H9 (cell line): Measurements from ENCODE around the gene EBF4. TPM values are rescaled to one million over a fixed set of nuclear protein-coding genes. Genes with fewer than 3 reads are reported as not detected.

Experiments used
- DNase-seq: peaks from one replicate; pipeline ENCODE4 v3.0.0-alpha.2; 2017
- H2AFZ ChIP-seq: one replicate; pipeline ENCODE4 v1.6.1; 2013; ENCODE audit warnings: mild to moderate bottlenecking, low read length, control low read depth, moderate library complexity
- H2AK5ac ChIP-seq: 2 replicates; pipeline ENCODE4 v1.6.1; 2013; ENCODE audit warnings: low read length, control low read depth, mixed read lengths; ENCODE audit not compliant: insufficient read length
- H2BK120ac ChIP-seq: one replicate; pipeline ENCODE4 v1.6.1; 2013; ENCODE audit warnings: low read depth, mild to moderate bottlenecking, low read length, control low read depth, inconsistent platforms; ENCODE audit not compliant: poor library complexity, severe bottlenecking
- H2BK12ac ChIP-seq: 2 replicates; pipeline ENCODE4 v1.6.1; 2013; ENCODE audit warnings: low read length, control low read depth, mixed read lengths, low read depth; ENCODE audit not compliant: insufficient read length
- H2BK15ac ChIP-seq: 2 replicates; pipeline ENCODE4 v1.6.1; 2013; ENCODE audit warnings: low read depth, low read length, control low read depth
- H2BK20ac ChIP-seq: one replicate; pipeline ENCODE4 v1.6.1; 2013; ENCODE audit warnings: low read depth, mild to moderate bottlenecking, low read length, control low read depth, inconsistent platforms; ENCODE audit not compliant: poor library complexity, severe bottlenecking
- H2BK5ac ChIP-seq: 2 replicates; pipeline ENCODE4 v1.6.1; 2013; ENCODE audit warnings: low read length, control low read depth, mixed read lengths; ENCODE audit not compliant: insufficient read length
- H3K14ac ChIP-seq: 2 replicates; pipeline ENCODE4 v1.6.1; 2013; ENCODE audit warnings: low read length, control low read depth; ENCODE audit not compliant: insufficient read depth
- H3K18ac ChIP-seq: 2 replicates; pipeline ENCODE4 v1.6.1; 2013; ENCODE audit warnings: low read depth, mild to moderate bottlenecking, mixed read lengths, low read length, control low read depth; ENCODE audit not compliant: insufficient read length
- H3K23ac ChIP-seq: 2 replicates; pipeline ENCODE4 v1.6.1; 2013; ENCODE audit warnings: low read length, control low read depth, mixed read lengths, low read depth; ENCODE audit not compliant: insufficient read length
- H3K23me2 ChIP-seq: 2 replicates; pipeline ENCODE4 v1.6.1; 2013; ENCODE audit warnings: low read depth, mild to moderate bottlenecking, mixed read lengths, low read length, control low read depth; ENCODE audit not compliant: insufficient read length, poor library complexity, severe bottlenecking
- H3K27ac ChIP-seq: 2 replicates; pipeline ENCODE4 v1.5.1; 2013; ENCODE audit warnings: low read length, control low read depth, mixed read lengths, low read depth; ENCODE audit not compliant: insufficient read length
- H3K27me3 ChIP-seq: 2 replicates; pipeline ENCODE4 v1.6.1; 2013; ENCODE audit warnings: low read length, control low read depth, inconsistent platforms; ENCODE audit not compliant: insufficient read depth
- H3K4ac ChIP-seq: 2 replicates; pipeline ENCODE4 v1.6.1; 2013; ENCODE audit warnings: low read depth, mild to moderate bottlenecking, control low read depth, inconsistent platforms, low read length, moderate library complexity
- H3K4me1 ChIP-seq: 2 replicates; pipeline ENCODE4 v1.6.1; 2013; ENCODE audit warnings: low read length, control low read depth, inconsistent platforms; ENCODE audit not compliant: insufficient read depth
- H3K4me2 ChIP-seq: 2 replicates; pipeline ENCODE4 v1.6.1; 2013; ENCODE audit warnings: low read length, control low read depth, mixed read lengths; ENCODE audit not compliant: insufficient read length, insufficient read depth
- H3K56ac ChIP-seq: 2 replicates; pipeline ENCODE4 v1.6.1; 2013; ENCODE audit warnings: low read depth, mild to moderate bottlenecking, mixed read lengths, low read length, control low read depth; ENCODE audit not compliant: insufficient read length
- H3K79me1 ChIP-seq: 2 replicates; pipeline ENCODE4 v1.6.1; 2013; ENCODE audit warnings: low read depth, mild to moderate bottlenecking, moderate library complexity, low read length, control low read depth, inconsistent platforms; ENCODE audit not compliant: insufficient read depth, poor library complexity, severe bottlenecking
- H3K79me2 ChIP-seq: 2 replicates; pipeline ENCODE4 v1.6.1; 2013; ENCODE audit warnings: low read length, control low read depth, inconsistent platforms; ENCODE audit not compliant: insufficient read depth
- H3K9ac ChIP-seq: 2 replicates; pipeline ENCODE4 v1.6.1; 2013; ENCODE audit warnings: low read length, control low read depth, mixed read lengths; ENCODE audit not compliant: insufficient read length; ENCODE audit errors: extremely low read depth
- H3K9me3 ChIP-seq: one replicate; pipeline ENCODE4 v1.6.1; 2013; ENCODE audit warnings: low read depth, low read length, inconsistent platforms; ENCODE audit not compliant: control insufficient read depth
- H3T11ph ChIP-seq: one replicate; pipeline ENCODE4 v1.6.1; 2013; ENCODE audit warnings: mild to moderate bottlenecking, low read length, control low read depth, inconsistent platforms
- H4K20me1 ChIP-seq: one replicate; pipeline ENCODE4 v1.6.1; 2013; ENCODE audit not compliant: control insufficient read depth, insufficient read length, insufficient read depth
- H4K5ac ChIP-seq: 2 replicates; pipeline ENCODE4 v1.6.1; 2013; ENCODE audit warnings: low read depth, mild to moderate bottlenecking, mixed read lengths, low read length, control low read depth; ENCODE audit not compliant: insufficient read length
- H4K8ac ChIP-seq: replicated peaks from 2 replicates; pipeline ENCODE4 v1.6.1; 2013; ENCODE audit warnings: low read length, control low read depth, mixed read lengths, low read depth; ENCODE audit not compliant: insufficient read length
- H4K91ac ChIP-seq: 2 replicates; pipeline ENCODE4 v1.6.1; 2013; ENCODE audit warnings: low read depth, mild to moderate bottlenecking, moderate library complexity, mixed read lengths, low read length, control low read depth; ENCODE audit not compliant: insufficient read length
- H3K27ac Mint-ChIP-seq, 3 experiments: 2 replicates in 2 of 3; 3 replicates in 1 of 3; pipeline ENCODE4 v1.8.0; 2020 to 2021; ENCODE audit warnings: mixed read lengths in 3 of 3, mild to moderate bottlenecking in 1 of 3, moderate library complexity in 1 of 3
- H3K27me3 Mint-ChIP-seq: 2 replicates; pipeline ENCODE4 v1.8.0; 2021; ENCODE audit warnings: low read depth, mild to moderate bottlenecking, moderate library complexity, mixed read lengths
- H3K36me3 Mint-ChIP-seq, 3 experiments: 2 replicates in 2 of 3; 3 replicates in 1 of 3; pipeline ENCODE4 v1.8.0; 2020 to 2021; ENCODE audit warnings: low read depth in 3 of 3, mixed read lengths in 3 of 3; ENCODE audit not compliant: insufficient read depth in 1 of 3
- H3K4me1 Mint-ChIP-seq, 2 experiments: 2 replicates each; pipeline ENCODE4 v1.8.0; 2020; ENCODE audit warnings: mixed read lengths in 2 of 2
- H3K4me3 Mint-ChIP-seq, 2 experiments: 2 replicates in 1 of 2; 3 replicates in 1 of 2; pipeline ENCODE4 v1.8.0; 2020 to 2021; ENCODE audit warnings: mild to moderate bottlenecking in 2 of 2, mixed read lengths in 2 of 2, moderate library complexity in 1 of 2
- H3K9me3 Mint-ChIP-seq, 2 experiments: 2 replicates in 1 of 2; 3 replicates in 1 of 2; pipeline ENCODE4 v1.8.0; 2020; ENCODE audit warnings: mild to moderate bottlenecking in 2 of 2, mixed read lengths in 2 of 2, moderate library complexity in 1 of 2
- WGBS: extraction: QIAGEN DNeasy Blood & Tissue Kit; methylation state at CpG from one replicate; pipeline ENCODE4 v1.1.7; 2013; ENCODE audit warnings: missing lambda C conversion rate, low lambda C conversion rate, mixed read lengths; ENCODE audit not compliant: insufficient read length; ENCODE audit errors: extremely low coverage; 5-methylcytosine and 5-hydroxymethylcytosine counted together
- total RNA-seq: library from RNA; stranded (reverse); gene quantifications from 2 replicates; pipeline ENCODE4 v1.2.1, GENCODE V29; 2021
- TF ChIP-seq, protein P1 (sequence below): fragments of 200-600 bp; sonication (generic); conservative IDR thresholded peaks from 3 replicates; pipeline ENCODE4 v1.8.0; 2021; ENCODE audit warnings: antibody characterized with exemption, mild to moderate bottlenecking

EBF4 gene
- total RNA-seq, 1 experiment from 2014 or later: 3.9 TPM

DNA sequence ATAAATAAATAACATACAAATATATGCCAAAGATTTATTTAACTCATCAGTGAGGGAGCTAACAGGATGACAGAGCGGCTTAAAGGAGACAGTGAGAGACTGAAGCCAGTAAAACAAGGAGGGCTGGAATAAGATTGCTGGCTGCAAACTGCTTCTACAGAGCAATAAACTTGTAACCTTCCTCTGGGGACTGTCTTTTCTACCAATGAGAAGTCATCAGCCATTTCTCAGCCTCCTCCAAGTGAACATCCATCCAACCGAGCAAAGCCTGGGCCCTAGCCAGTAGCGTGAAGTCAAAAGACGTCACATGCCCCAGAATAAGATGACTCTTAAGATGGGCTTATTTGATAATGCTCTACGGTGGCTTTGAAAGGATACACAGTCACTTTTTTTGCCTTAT is 65.4 kb downstream of the EBF4 start:
- WGBS: no CpG with 5 or more reads among the region's 5 CpGs

More for the DNA sequence above, 65.4 kb downstream of the EBF4 start:
- Histone ChIP-seq H3K27me3 (peaks cover 9% of the 10 kb centered on the region; the same call in 1 of the 2 replicates), H4K5ac (no peak overlapping the region), H3K4ac (no peak overlapping the region), H3K4me2 (no peak overlapping the region), H2BK20ac (no peak overlapping the region), H2BK15ac (no peak overlapping the region), H3K9ac (no peak overlapping the region), H3K9me3 (no peaks in the 10 kb centered on the region), H2BK12ac (no peak overlapping the region), H4K91ac (no peak overlapping the region), H2AFZ (no peak overlapping the region), H4K8ac (no peak overlapping the region), H3K27ac (no peak overlapping the region), H3K56ac (no peak overlapping the region), H3K4me1 (no peaks in the 10 kb centered on the region), H2BK120ac (no peak overlapping the region), H3K23ac (no peak overlapping the region), H2BK5ac (no peak overlapping the region), H2AK5ac (no peak overlapping the region), H3K23me2 (peaks cover 3% of the 10 kb centered on the region), H3K79me1 (no peaks in the 10 kb centered on the region), H3K18ac (no peak overlapping the region), H4K20me1 (no peaks in the 10 kb centered on the region), H3K79me2 (no peaks in the 10 kb centered on the region), H3K14ac (no peak overlapping the region), H3T11ph (no peak overlapping the region)
- DNase-seq: no peak
- Mint-ChIP-seq H3K27me3 (peaks cover 43% of the 10 kb centered on the region), H3K4me1 (peaks cover 25 to 50% of the 10 kb centered on the region in 2 experiments), H3K27ac (no peak overlapping the region), H3K9me3 (no peaks in the 10 kb centered on the region), H3K36me3 (no peaks in the 10 kb centered on the region), H3K4me3 (no peak overlapping the region)
- TF ChIP-seq, protein P1, sequence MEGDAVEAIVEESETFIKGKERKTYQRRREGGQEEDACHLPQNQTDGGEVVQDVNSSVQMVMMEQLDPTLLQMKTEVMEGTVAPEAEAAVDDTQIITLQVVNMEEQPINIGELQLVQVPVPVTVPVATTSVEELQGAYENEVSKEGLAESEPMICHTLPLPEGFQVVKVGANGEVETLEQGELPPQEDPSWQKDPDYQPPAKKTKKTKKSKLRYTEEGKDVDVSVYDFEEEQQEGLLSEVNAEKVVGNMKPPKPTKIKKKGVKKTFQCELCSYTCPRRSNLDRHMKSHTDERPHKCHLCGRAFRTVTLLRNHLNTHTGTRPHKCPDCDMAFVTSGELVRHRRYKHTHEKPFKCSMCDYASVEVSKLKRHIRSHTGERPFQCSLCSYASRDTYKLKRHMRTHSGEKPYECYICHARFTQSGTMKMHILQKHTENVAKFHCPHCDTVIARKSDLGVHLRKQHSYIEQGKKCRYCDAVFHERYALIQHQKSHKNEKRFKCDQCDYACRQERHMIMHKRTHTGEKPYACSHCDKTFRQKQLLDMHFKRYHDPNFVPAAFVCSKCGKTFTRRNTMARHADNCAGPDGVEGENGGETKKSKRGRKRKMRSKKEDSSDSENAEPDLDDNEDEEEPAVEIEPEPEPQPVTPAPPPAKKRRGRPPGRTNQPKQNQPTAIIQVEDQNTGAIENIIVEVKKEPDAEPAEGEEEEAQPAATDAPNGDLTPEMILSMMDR: no peak
